ENCODE results near the gene THSD4.

DNA sequence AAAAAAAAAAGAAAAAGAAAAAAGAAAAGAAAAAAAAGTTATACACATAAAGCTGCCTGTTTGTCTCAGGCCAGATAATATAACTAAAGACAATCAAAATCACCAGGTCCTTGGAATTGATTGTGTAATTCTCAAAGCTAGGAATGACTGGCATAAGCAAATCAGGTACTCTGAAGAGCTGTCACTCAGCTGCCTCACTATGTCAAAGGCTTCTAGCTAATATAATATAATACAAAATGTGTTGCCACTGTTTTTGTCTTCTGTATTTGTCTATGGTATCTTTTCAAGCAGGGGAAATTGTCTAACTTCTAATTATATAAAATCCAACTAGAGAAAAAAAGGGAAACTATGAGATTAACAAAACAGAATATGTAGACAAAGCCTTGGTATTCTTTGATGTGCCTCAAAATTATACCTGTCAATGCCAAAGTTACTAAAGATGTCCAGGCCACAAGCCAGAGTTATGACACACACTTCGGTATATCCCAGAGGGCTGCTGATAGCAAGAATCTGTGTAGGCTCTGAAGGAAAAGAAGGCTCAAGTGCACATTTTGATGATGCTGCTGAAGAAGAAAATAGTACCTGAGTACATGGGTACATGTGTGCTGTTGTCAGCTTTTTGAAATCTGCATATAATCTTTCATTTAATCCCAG is 658.1 kb downstream of the THSD4 start:
- TF ChIP-seq, protein P1, sequence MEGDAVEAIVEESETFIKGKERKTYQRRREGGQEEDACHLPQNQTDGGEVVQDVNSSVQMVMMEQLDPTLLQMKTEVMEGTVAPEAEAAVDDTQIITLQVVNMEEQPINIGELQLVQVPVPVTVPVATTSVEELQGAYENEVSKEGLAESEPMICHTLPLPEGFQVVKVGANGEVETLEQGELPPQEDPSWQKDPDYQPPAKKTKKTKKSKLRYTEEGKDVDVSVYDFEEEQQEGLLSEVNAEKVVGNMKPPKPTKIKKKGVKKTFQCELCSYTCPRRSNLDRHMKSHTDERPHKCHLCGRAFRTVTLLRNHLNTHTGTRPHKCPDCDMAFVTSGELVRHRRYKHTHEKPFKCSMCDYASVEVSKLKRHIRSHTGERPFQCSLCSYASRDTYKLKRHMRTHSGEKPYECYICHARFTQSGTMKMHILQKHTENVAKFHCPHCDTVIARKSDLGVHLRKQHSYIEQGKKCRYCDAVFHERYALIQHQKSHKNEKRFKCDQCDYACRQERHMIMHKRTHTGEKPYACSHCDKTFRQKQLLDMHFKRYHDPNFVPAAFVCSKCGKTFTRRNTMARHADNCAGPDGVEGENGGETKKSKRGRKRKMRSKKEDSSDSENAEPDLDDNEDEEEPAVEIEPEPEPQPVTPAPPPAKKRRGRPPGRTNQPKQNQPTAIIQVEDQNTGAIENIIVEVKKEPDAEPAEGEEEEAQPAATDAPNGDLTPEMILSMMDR (conservative IDR thresholded peaks at IDR 0.05; ENCODE audit: low read length), result no peak
- no peak for TF ChIP-seq EZH2phosphoT487 (IDR thresholded peaks at IDR 0.05; ENCODE audit: borderline replicate concordance, low read depth, low read length)
